Panc1 (cell line): ENCODE data around the gene PIGM.

Source experiments
- CTCF ChIP-seq: fragments of 450-650 bp; IDR thresholded peaks from 2 replicates; pipeline ENCODE4 v1.5.1; 2017; ENCODE audit warnings: mild to moderate bottlenecking
- TCF7L2 ChIP-seq: IDR thresholded peaks from 2 replicates; pipeline ENCODE4 v1.6.1; 2011; ENCODE audit warnings: mild to moderate bottlenecking, low read depth, low read length, inconsistent platforms

- TF ChIP-seq CTCF (no peak), TCF7L2 (no peak)
These were observed 35.3 kb upstream of the PIGM start for GRCh38 chr1:160066829-160067745.
